GM23248 (cell line): Measurements from ENCODE around the gene KIF26A.

Experiments used
- EZH2 ChIP-seq: fragments of 200-600 bp; sonication (generic); IDR thresholded peaks from 2 replicates; pipeline ENCODE4 v1.6.1; 2018; ENCODE audit warnings: antibody characterized with exemption, mild to moderate bottlenecking; ENCODE audit not compliant: insufficient read depth, poor library complexity, severe bottlenecking
- EZH2phosphoT487 ChIP-seq: fragments of 200-600 bp; sonication (generic); IDR thresholded peaks from 2 replicates; pipeline ENCODE4 v1.6.1; 2018; ENCODE audit warnings: antibody characterized with exemption, moderate library complexity, mild to moderate bottlenecking, low read depth; ENCODE audit not compliant: insufficient read depth

- TF ChIP-seq EZH2phosphoT487 (no peak), EZH2 (no peak)
These were observed 45.4 kb downstream of the KIF26A start for GRCh38 chr14:104183796-104184195.
